Testis (tissue), 2 donors: ENCODE data around the gene SLC39A12.

Experiments used
- POLR2A ChIP-seq: fragments of 450-650 bp; IDR thresholded peaks from one replicate; pipeline ENCODE4 v1.6.1; 2017; ENCODE audit warnings: antibody characterized with exemption, mild to moderate bottlenecking, moderate library complexity
- TF ChIP-seq, protein P1 (sequence below), 3 experiments: fragments of 450-650 bp in 2 of 3; fragments of 200-600 bp in 1 of 3; sonication (generic) in 1 of 3; IDR thresholded peaks; one replicate each; pipeline ENCODE4 v1.5.1; 2016 to 2019; ENCODE audit warnings: antibody characterized with exemption in 3 of 3, mild to moderate bottlenecking in 2 of 3, moderate library complexity in 1 of 3

DNA sequence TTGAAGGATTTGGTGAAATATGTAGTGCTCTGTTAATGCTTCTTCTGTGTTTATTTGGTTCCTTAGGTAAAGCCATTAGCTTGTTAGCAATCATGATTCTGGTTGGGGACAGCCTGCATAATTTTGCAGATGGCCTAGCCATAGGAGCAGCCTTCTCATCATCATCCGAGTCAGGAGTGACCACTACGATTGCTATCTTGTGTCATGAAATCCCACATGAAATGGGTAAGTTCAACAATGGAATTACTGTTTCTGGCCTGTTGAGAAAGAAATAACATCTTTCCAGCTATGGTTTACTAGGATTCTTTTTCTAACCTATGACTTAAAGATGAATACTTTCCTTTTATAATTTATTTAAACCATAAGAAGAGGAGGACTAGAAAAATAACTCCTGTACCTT is 48.9 kb downstream of the SLC39A12 start:
- TF ChIP-seq, protein P1, sequence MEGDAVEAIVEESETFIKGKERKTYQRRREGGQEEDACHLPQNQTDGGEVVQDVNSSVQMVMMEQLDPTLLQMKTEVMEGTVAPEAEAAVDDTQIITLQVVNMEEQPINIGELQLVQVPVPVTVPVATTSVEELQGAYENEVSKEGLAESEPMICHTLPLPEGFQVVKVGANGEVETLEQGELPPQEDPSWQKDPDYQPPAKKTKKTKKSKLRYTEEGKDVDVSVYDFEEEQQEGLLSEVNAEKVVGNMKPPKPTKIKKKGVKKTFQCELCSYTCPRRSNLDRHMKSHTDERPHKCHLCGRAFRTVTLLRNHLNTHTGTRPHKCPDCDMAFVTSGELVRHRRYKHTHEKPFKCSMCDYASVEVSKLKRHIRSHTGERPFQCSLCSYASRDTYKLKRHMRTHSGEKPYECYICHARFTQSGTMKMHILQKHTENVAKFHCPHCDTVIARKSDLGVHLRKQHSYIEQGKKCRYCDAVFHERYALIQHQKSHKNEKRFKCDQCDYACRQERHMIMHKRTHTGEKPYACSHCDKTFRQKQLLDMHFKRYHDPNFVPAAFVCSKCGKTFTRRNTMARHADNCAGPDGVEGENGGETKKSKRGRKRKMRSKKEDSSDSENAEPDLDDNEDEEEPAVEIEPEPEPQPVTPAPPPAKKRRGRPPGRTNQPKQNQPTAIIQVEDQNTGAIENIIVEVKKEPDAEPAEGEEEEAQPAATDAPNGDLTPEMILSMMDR (IDR thresholded peaks at IDR 0.05), result no peak
- TF ChIP-seq POLR2A, result no peak
